ENCODE measurements around the gene TNNT2.

The TNNT2 gene

DNA sequence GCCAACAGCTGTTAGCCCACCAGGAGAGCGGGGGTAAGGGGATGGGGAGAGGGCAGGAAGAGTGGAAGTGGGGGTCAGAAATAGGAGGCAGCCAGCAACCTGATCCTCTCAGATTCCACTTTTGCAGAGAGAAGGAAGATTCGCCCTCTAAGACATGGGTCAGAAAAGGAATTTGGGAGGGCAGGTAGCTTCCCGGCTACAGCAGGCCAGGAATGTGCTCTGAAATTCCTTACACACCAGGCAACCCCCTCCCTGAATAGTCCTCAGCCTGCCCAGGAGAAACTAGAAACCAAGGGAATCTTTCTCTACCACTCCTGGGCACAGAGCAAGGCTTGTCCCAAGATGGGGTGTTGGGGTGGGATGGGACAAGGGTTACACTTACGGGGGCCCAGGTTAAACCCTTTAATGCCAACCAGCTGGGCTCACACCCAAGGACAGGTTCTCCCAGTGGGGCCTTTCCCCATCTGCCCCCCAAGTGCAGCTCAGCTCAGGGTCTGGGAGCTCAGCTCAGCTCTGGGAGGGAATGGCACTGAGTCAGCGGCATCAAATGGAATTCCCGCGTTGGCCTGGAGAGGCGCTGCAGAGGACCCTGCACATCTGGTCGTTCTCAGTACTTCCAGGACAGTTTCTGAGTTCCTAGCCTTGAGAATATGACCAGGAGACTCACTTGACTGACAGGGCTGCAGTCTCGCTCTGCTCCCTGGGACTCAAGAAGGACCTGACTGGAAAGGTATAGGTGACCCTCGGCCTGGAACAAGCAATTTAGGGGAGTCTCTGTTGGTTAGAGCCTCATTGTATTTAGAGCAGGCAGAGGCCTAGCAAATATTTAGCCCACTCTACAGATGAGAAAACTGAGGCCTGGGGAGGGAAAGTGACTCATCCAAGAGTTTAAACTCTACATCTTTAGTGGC is 761 bp downstream of the TNNT2 start:
- TF ChIP-seq, protein P1, sequence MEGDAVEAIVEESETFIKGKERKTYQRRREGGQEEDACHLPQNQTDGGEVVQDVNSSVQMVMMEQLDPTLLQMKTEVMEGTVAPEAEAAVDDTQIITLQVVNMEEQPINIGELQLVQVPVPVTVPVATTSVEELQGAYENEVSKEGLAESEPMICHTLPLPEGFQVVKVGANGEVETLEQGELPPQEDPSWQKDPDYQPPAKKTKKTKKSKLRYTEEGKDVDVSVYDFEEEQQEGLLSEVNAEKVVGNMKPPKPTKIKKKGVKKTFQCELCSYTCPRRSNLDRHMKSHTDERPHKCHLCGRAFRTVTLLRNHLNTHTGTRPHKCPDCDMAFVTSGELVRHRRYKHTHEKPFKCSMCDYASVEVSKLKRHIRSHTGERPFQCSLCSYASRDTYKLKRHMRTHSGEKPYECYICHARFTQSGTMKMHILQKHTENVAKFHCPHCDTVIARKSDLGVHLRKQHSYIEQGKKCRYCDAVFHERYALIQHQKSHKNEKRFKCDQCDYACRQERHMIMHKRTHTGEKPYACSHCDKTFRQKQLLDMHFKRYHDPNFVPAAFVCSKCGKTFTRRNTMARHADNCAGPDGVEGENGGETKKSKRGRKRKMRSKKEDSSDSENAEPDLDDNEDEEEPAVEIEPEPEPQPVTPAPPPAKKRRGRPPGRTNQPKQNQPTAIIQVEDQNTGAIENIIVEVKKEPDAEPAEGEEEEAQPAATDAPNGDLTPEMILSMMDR (IDR thresholded peaks at IDR 0.05; ENCODE audit: insufficient read depth, low read length, poor library complexity, severe bottlenecking): peak; percentile 67
- Histone ChIP-seq H3K4me3 (replicated peaks; ENCODE audit: low read depth, low read length) (no peak overlapping the region), H3K36me3 (ENCODE audit: control insufficient read depth, insufficient read depth, low read length) (no peaks in the 10 kb centered on the region), H3K27me3 (replicated peaks; ENCODE audit: control insufficient read depth, insufficient read depth, low read length) (peaks cover 2% of the 10 kb centered on the region)
- DNase-seq (ENCODE audit: extremely low read depth, insufficient read length): no peak

DNA sequence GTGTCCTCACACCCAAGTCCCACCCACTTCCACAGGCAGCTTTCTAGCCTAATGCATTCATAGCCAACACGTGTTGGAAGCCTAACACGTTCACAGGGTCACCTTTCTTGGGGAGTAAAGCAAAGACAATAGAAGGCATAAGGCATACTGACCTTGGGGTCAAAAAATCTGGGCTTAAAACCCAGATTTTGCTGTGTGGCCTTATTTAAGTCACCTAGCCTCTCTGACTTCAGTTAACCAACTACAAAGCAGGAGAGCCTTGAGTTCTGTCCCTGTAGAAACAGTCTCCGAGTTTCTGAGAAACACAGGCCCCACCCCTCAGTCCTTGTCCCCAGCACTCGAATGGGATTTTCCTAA is 1.4 kb downstream of the TNNT2 start:
- DNase-seq (ENCODE audit: extremely low read depth, insufficient read length): no peak
- TF ChIP-seq, protein P1 (IDR thresholded peaks at IDR 0.05; ENCODE audit: insufficient read depth, low read length, poor library complexity, severe bottlenecking): no peak
- Histone ChIP-seq H3K4me3 (replicated peaks; ENCODE audit: low read depth, low read length) (no peak overlapping the region), H3K27me3 (replicated peaks; ENCODE audit: control insufficient read depth, insufficient read depth, low read length) (peaks cover 2% of the 10 kb centered on the region), H3K36me3 (ENCODE audit: control insufficient read depth, insufficient read depth, low read length) (no peaks in the 10 kb centered on the region)

DNA sequence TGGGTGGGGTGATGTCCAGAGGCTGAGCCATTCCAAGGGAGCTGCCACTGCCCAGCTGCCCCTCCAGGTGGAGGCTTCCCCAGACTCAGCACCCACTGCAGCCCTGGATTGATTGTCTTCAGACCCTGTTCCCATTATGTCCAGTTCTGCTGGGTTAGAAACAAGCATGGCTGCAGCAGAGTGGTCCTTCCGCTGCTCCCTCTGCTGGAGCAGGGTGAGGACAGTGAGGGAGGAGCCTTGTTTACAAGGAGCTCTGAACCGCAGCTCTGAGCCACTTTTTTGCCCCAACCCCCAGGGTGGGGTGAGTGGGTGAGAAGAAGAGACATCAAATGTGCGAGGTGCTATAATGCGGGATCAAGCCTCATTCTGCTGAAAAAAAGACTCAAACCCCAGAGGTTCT is 2.3 kb downstream of the TNNT2 start:
- Histone ChIP-seq H3K36me3 (ENCODE audit: control insufficient read depth, insufficient read depth, low read length) (no peaks in the 10 kb centered on the region), H3K4me3 (replicated peaks; ENCODE audit: low read depth, low read length) (no peak overlapping the region), H3K27me3 (replicated peaks; ENCODE audit: control insufficient read depth, insufficient read depth, low read length) (peaks cover 4% of the 10 kb centered on the region)
- no peak for DNase-seq (ENCODE audit: extremely low read depth, insufficient read length)
- TF ChIP-seq, protein P1 (IDR thresholded peaks at IDR 0.05; ENCODE audit: insufficient read depth, low read length, poor library complexity, severe bottlenecking): peak; percentile 10

DNA sequence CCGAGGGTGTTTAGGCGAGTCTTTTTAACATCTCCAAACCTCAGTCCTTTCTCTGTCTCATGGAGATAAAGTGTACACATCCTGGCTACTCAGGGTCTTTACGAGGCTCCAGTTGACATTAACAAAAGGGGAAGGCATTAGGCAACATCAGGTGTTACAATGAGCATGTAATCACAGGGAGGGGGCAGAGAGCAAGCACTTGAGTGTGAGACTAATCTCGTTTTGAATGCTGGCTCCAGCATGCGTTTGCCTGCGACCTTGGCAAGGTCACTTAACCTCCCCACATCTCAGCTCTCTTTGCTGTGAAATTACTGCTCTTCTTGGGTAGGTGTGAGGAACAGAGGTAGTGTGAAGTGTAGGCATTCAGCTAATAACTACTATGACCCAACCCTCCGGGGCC is 3.1 kb downstream of the TNNT2 start:
- no peak overlapping the region for H3K4me3 ChIP-seq (replicated peaks; ENCODE audit: low read depth, low read length)
- DNase-seq (ENCODE audit: extremely low read depth, insufficient read length): no peak

DNA sequence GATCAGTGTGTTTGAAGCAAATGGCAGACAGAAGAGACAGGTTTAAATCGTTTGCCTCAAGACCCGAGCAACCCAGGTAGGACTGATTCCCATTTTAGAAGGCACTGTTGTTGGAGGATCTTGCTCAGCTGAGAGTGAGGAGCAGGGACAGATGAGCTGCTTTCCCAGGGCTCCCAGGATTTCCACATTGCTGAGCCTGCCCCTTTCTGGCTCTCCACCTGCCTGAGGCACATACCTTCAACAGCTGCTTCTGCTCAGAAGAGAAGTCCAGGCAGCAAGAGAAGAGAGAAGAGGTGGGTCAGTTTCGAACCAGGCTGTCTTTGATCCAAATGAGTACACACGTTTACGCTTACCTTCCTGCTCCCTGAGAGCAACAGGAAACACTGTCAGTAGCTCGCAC is 5.7 kb downstream of the TNNT2 start:
- TF ChIP-seq, protein P1 (IDR thresholded peaks at IDR 0.05; ENCODE audit: insufficient read depth, low read length, poor library complexity, severe bottlenecking): no peak
- no peak for DNase-seq (ENCODE audit: extremely low read depth, insufficient read length)
- Histone ChIP-seq H3K36me3 (ENCODE audit: control insufficient read depth, insufficient read depth, low read length) (no peaks in the 10 kb centered on the region), H3K27me3 (replicated peaks; ENCODE audit: control insufficient read depth, insufficient read depth, low read length) (peaks cover 5% of the 10 kb centered on the region), H3K4me3 (replicated peaks; ENCODE audit: low read depth, low read length) (no peak overlapping the region)

More for the DNA sequence above, 3.1 kb downstream of the TNNT2 start:
- Histone ChIP-seq H3K36me3 (ENCODE audit: control insufficient read depth, insufficient read depth, low read length) (no peaks in the 10 kb centered on the region), H3K27me3 (replicated peaks; ENCODE audit: control insufficient read depth, insufficient read depth, low read length) (peaks cover 5% of the 10 kb centered on the region)
- TF ChIP-seq, protein P1 (IDR thresholded peaks at IDR 0.05; ENCODE audit: insufficient read depth, low read length, poor library complexity, severe bottlenecking): no peak

Measured in GM06990 (cell line).